HEK293T (cell line): Measurements from ENCODE around the gene PRIMA1.

Experiments used
- ARNT ChIP-seq: fragments of 450-650 bp; IDR thresholded peaks from 2 replicates; pipeline ENCODE4 v1.6.1; 2017; ENCODE audit warnings: mild to moderate bottlenecking
- BHLHE40 ChIP-seq: fragments of 450-650 bp; IDR thresholded peaks from 2 replicates; pipeline ENCODE4 v1.6.1; 2016; ENCODE audit warnings: mild to moderate bottlenecking, moderate library complexity, borderline replicate concordance
- CTBP1 ChIP-seq: fragments of 450-650 bp; IDR thresholded peaks from 2 replicates; pipeline ENCODE4 v1.6.1; 2016; ENCODE audit warnings: borderline replicate concordance
- FOXA1 ChIP-seq: fragments of 450-650 bp; IDR thresholded peaks from 2 replicates; pipeline ENCODE4 v1.6.1; 2016; ENCODE audit warnings: mild to moderate bottlenecking
- FOXK2 ChIP-seq: fragments of 450-650 bp; IDR thresholded peaks from 2 replicates; pipeline ENCODE4 v1.6.1; 2016; ENCODE audit warnings: mild to moderate bottlenecking
- FOXM1 ChIP-seq: fragments of 450-650 bp; IDR thresholded peaks from 2 replicates; pipeline ENCODE4 v1.6.1; 2017; ENCODE audit warnings: mild to moderate bottlenecking, borderline replicate concordance
- HDGF ChIP-seq: fragments of 450-650 bp; IDR thresholded peaks from 2 replicates; pipeline ENCODE4 v1.6.1; 2017; ENCODE audit warnings: antibody characterized with exemption, borderline replicate concordance
- L3MBTL2 ChIP-seq: fragments of 450-650 bp; conservative IDR thresholded peaks from 2 replicates; pipeline ENCODE4 v1.6.1; 2016; ENCODE audit warnings: mild to moderate bottlenecking
- LEF1 ChIP-seq: fragments of 450-650 bp; IDR thresholded peaks from 2 replicates; pipeline ENCODE4 v1.6.1; 2017; ENCODE audit warnings: mild to moderate bottlenecking, borderline replicate concordance
- NFRKB ChIP-seq: fragments of 450-650 bp; IDR thresholded peaks from 2 replicates; pipeline ENCODE4 v1.6.1; 2016; ENCODE audit warnings: mild to moderate bottlenecking, moderate library complexity
- PKNOX1 ChIP-seq: fragments of 450-650 bp; IDR thresholded peaks from 2 replicates; pipeline ENCODE4 v1.6.1; 2016
- SP1 ChIP-seq: fragments of 450-650 bp; IDR thresholded peaks from 2 replicates; pipeline ENCODE4 v1.6.1; 2017
- SUZ12 ChIP-seq: fragments of 450-650 bp; IDR thresholded peaks from 2 replicates; pipeline ENCODE4 v1.6.1; 2016; ENCODE audit warnings: mild to moderate bottlenecking

- TF ChIP-seq L3MBTL2 (no peak), PKNOX1 (no peak), FOXM1 (no peak), SP1 (no peak), NFRKB (no peak), FOXA1 (no peak), FOXK2 (no peak), BHLHE40 (no peak), ARNT (no peak), HDGF (no peak), LEF1 (no peak), CTBP1 (no peak), SUZ12 (no peak)
Measured at GRCh38 chr14:93824518-93825234, 36.4 kb upstream of the PRIMA1 start.
